HG03135 (cell line): ENCODE measurements around the gene PLA2G4F.

Experiments
- ATAC-seq: cut with Tn5 transposase; IDR thresholded peaks from one replicate; pipeline ENCODE4 v1.9.1; 2021; ENCODE audit warnings: mild to moderate bottlenecking, moderate library complexity; ENCODE audit not compliant: unreplicated experiment

The PLA2G4F gene

GRCh38 chr15:42165106-42165505, 8.7 kb upstream of the PLA2G4F start:
- ATAC-seq, result no peak

GRCh38 chr15:42163947-42164550, 7.6 kb upstream of the PLA2G4F start:
- no peak for ATAC-seq

- ATAC-seq, result no peak
Measured at GRCh38 chr15:42163291-42163690, 6.9 kb upstream of the PLA2G4F start.

GRCh38 chr15:42160136-42160535, 3.7 kb upstream of the PLA2G4F start:
- ATAC-seq, result no peak

GRCh38 chr15:42159381-42160015, 3.1 kb upstream of the PLA2G4F start:
- ATAC-seq, result no peak

GRCh38 chr15:42158941-42159340, 2.5 kb upstream of the PLA2G4F start:
- no peak for ATAC-seq

GRCh38 chr15:42157981-42158765, 1.7 kb upstream of the PLA2G4F start:
- ATAC-seq, result no peak

GRCh38 chr15:42157381-42157780, 945 bp upstream of the PLA2G4F start:
- ATAC-seq, result no peak

- ATAC-seq, result no peak
Measured at GRCh38 chr15:42155546-42156242, 742 bp downstream of the PLA2G4F start.

- no peak for ATAC-seq
Measured at GRCh38 chr15:42154956-42155355, 1.5 kb downstream of the PLA2G4F start.

GRCh38 chr15:42154212-42154941, 2.1 kb downstream of the PLA2G4F start:
- no peak for ATAC-seq

- no peak for ATAC-seq
Measured at GRCh38 chr15:42153874-42154211, 2.6 kb downstream of the PLA2G4F start.

- no peak for ATAC-seq
Measured at GRCh38 chr15:42152921-42153698, 3.3 kb downstream of the PLA2G4F start.

GRCh38 chr15:42152196-42152920, 4.1 kb downstream of the PLA2G4F start:
- no peak for ATAC-seq

GRCh38 chr15:42151736-42152135, 4.7 kb downstream of the PLA2G4F start:
- no peak for ATAC-seq

- ATAC-seq, result no peak
Measured at GRCh38 chr15:42151141-42151561, 5.3 kb downstream of the PLA2G4F start.

GRCh38 chr15:42150219-42150970, 6.0 kb downstream of the PLA2G4F start:
- no peak for ATAC-seq

GRCh38 chr15:42149493-42150218, 6.8 kb downstream of the PLA2G4F start:
- ATAC-seq, result no peak
